Suppressor macrophage treated with lipopolysaccharide for 1 hour (primary cell): Measurements from ENCODE around the gene GRIK4.

Experiments used
- DNase-seq, 3 donors: peaks; one replicate each; pipeline ENCODE4 v3.0.0-alpha.2; 2020 to 2022

GRIK4 gene

DNA sequence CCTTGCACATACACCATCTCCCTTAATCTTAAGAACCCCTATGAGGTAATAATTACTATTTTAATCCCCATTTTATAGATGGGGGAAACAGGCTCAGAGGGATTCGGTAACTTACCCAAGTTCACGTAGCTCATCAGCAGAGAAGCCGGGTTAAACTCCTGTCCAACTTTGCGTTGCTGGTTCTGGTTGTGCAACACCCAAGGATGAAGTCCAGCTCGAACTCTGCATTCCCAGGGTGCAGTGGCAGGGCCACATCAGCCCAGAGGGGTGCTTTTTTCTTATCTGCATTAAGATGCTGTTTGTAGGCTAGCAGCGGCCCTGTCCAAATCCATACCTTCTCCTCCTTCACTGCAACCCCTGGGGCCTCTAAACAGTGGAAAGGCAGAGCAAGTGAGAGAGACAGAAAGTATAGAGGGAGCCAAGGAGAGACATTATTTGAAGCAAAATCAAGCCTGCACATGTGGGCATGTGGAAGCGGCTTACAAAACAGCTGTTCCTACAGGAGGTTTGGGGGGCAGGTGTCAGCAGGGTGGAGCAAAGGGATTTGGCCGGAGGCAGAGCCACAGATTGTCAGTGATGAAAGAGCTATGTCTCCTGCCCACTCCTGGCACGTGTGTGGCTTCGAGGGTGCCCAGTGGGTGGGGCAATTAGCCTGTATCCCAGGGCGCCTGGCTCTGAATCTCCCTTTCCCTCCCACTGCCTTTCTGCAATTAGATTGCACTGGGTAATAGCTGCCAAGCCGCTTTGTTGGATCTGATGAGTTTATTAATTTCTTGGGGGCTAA is 382.8 kb downstream of the GRIK4 start:
- no peak for DNase-seq

GRCh38 chr11:120896687-120897086 is 385.1 kb downstream of the GRIK4 start:
- no peak for DNase-seq

- no peak for DNase-seq
Observed at GRCh38 chr11:120898568-120898967, 387.0 kb downstream of the GRIK4 start.

- no peak for DNase-seq
Observed at GRCh38 chr11:120899720-120900119, 388.2 kb downstream of the GRIK4 start.

DNA sequence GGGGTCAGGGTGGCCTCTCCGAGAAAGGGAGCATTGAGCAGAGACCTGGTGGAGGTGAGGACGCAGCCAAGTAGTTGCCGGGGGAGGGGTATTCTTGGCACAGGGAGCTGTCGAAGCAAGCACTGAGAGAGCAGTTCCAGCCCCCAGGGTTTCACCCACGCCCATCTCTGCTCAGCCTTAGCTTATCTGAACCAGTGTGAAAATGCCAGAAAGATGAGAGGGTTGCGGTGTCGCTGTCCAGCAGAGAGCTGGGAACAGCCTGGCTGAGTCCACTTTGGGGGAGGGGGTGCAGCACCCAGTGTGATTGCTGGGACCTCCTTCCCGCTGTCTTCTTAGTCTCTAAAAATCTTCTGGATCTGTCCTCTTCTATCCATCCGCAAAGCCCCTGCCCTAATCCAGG is 389.1 kb downstream of the GRIK4 start:
- DNase-seq = no peak

GRCh38 chr11:120903686-120904085 is 392.1 kb downstream of the GRIK4 start:
- peak in 1 of 3 donors; percentile 2 for DNase-seq

DNA sequence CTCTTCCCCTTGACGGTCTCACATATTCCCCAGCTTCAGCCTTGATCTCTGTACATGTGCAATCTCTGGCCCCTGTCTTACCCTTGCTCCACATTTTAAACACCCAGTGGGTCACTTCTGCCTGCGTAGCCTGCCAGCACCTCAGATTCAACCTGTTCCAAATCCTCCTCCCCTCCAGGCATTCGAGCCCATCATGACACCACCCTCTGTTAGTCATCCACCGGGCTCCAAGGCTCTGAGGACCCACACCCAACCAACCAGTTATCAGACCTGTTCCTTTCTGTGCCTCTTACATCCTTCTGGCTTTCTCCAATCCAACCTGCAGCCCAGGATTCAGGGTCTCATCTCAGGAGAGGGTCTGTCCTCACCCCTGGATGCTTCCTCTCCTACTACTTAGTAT is 392.6 kb downstream of the GRIK4 start:
- DNase-seq = no peak

DNA sequence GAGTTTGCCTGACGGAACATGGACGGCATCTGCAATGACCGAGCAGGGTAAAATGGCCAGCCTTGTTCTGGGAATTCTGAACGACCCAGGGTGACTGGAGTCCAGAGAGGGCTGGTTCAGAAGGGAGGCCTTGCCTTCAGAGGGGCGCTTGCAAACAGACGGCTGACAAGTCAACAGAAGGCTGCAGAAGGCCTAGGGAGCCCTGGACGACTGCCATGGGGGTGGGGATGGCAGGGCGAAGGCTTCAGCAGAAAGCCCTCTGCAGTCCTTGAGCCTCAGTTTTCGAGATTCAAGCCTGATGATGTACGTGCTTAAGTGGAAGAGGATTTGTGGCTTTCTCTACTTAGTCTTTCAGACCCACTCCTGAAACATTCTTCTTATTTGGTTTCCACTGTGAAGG is 395.2 kb downstream of the GRIK4 start:
- DNase-seq = no peak

GRCh38 chr11:120907971-120908370 is 396.4 kb downstream of the GRIK4 start:
- no peak for DNase-seq

DNA sequence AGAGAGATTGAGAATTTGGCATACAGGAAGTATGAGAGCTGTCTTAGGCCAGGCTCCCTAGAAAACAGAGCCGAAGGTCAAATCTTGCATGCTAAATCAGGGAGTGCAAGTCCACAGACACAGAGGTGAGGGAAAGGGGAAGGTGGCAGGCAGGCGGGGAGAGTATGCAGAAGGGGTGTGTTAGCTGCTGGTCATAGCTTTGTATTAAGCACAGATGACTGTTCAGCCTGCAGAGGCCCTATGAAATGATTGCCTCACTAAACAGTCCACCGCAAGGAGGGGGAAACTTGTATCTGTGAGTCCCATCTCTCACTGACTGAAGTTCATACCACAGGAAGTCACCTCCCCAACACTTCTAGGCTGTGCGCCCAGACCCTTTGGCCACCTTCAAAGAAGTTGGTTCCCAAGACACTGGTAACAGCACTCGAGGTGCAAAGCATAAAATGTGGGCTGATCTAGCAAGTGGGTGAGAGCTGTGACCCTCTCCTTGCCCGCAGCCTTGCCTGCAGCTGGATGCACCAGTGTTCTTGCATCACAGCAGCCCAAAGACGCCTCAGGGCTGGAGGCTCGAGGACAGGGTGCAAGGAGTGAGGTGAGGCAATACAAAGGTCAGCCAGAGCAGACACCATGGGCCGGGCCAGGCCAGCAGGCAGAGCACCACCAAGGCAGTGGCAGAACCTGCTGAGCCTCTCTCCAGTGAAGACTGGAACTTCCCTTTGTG is 397.1 kb downstream of the GRIK4 start:
- DNase-seq = peak; percentile 14 to 23 (median 19)

GRCh38 chr11:120909676-120910416 is 398.3 kb downstream of the GRIK4 start:
- no peak for DNase-seq

GRCh38 chr11:120911943-120912342 is 400.4 kb downstream of the GRIK4 start:
- no peak for DNase-seq

- peak in 2 of 3 donors; percentile 29 to 34 for DNase-seq
Observed at GRCh38 chr11:120912504-120912903, 401.0 kb downstream of the GRIK4 start.

DNA sequence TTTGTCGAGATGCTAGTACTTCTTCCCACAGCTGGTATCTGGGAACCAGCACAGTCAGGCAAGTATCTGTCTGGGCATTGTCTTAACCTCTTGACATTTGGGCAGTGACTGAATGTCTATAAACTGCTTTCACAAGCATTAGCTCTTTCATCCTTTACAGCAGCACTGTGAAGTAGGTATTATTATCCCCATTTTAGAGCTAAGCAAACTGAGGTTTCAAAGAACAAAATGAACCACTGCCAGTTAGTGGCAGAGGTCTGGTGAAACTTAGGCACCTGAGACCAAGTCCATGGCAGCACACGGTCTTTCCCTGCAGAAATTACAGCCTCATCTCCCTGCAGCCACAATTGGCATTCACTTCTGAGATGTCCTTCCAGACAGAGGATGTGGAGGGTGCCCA is 401.4 kb downstream of the GRIK4 start:
- no peak for DNase-seq

- no peak for DNase-seq
Observed at GRCh38 chr11:120914021-120914420, 402.5 kb downstream of the GRIK4 start.

- no peak for DNase-seq
Observed at GRCh38 chr11:120914601-120915000, 403.1 kb downstream of the GRIK4 start.

- no peak for DNase-seq
Observed at GRCh38 chr11:120917559-120918239, 406.2 kb downstream of the GRIK4 start.

DNA sequence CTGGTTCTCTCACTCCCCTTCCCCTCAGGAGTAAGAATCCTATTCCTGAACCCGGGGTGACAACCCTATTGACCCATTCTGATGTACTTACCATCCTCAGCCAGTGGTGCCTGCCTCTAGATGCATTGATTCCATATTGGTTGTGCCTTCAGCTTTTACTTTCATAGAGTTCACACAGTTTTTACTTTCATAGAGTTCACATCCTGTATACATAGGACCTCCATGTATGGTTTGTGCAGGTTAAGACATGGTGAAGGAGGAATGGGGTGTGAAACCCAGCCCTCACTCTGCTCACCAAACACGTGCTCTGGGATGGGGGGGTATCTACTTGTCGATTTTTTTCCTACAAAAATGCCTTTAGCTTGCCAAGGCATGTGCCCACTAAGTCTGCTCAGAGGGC is 406.7 kb downstream of the GRIK4 start:
- DNase-seq = no peak

DNA sequence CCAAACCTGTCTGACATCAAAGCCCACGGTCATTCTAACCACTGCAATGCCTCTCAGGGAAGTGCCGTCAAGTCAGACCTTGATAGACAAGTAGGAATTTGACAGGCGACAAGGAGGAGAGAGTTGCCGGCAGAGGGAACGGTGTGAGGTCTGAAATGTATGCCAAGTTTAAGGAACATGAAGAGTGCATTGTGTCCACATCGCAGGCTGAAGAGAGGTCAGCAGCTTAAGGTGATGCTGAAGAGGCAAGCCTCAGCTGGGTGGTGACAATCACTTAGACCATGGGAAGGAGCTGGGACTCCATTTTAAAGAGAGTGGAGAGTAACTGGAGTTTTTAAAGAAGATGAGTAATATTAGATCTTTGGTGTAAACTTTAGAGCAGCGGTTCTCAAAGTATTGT is 407.5 kb downstream of the GRIK4 start:
- DNase-seq = no peak

DNA sequence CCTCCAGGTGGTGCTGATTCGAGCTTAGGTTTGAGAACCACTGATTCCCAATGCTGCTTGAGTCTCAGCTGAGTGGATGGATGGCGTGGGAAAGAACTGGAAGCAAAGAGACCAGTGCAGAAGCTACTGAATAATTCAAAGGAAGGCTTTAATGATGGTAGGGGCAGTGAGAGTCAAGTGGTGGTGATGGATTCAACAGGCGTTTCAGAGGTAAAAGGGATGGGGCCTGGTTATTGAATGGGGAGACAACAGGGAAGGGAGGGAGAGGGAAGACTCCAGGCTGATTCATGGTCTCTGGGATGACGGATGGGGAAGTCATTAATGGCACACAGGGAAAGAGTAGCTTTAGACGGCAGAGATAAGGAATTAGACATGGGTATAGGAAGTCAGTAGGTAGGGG is 408.0 kb downstream of the GRIK4 start:
- no peak for DNase-seq

DNA sequence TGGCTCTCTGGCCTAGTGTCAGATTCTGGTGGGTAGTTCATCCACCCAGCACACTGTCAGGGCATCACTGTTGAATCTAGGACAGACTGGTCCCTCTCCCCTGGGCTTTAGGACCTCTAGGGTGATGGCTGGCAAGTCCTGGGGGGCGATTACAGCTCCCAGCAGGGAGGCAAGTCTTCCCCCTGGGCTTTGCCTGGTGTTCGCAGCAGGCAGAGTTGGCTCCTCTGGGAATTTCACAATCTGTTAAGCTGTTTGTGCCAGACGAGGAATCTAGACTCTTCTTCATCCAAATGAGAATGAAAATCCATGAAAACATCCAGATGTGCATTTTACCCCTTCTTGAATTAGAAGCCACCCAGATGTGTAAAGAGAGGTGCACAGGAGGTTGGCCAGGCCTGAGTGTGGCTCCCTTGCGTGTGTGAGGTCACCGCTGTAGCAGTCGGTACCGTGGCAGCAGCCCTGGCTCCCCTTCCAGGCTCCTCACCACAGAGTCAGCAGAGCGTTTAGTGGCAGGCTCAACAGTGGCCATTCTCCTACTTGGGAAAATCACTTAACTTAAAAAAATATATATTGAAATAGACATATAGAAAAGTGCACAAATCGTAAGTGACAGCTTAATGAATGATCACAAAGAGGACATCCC is 412.4 kb downstream of the GRIK4 start:
- DNase-seq = no peak

DNA sequence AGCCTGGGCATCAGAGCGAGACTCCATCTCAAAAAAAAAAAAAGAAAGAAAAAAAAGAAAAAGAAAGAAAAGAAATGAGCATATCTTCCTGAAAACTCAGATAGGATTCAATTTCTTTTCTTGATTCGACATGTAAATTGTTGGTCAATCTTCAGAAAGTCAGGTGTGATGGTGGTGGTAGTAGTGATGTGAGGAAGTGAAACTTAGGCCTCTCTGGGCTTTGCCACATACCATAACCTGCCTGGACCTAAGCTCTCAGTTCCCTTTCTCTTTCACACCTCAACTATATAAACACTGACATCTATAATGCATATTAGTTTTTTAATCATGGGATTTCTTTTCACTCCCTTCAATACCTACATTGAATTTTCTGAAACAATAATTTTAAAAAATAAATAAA is 414.4 kb downstream of the GRIK4 start:
- DNase-seq = no peak

DNA sequence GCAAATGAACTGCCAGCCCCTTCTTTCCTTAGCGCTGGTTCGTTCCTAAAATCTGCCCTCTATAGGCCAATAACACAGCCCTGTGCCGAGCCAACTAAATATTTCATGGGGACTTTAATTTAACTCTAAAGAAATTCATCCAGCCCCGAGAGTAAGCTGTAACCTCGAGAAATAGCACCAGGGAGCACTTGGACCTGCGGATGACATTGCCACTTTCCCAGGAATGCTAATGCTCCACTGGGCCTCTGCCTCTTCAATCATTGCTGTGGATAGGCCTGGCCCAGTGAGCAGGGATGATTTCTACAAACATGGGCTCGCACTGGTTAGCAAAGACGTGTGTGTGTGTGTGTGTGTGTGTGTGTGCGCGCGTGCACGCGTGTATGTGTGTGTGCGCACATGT is 417.1 kb downstream of the GRIK4 start:
- no peak for DNase-seq
